ENCODE results near the gene CRYBA4.

DNA sequence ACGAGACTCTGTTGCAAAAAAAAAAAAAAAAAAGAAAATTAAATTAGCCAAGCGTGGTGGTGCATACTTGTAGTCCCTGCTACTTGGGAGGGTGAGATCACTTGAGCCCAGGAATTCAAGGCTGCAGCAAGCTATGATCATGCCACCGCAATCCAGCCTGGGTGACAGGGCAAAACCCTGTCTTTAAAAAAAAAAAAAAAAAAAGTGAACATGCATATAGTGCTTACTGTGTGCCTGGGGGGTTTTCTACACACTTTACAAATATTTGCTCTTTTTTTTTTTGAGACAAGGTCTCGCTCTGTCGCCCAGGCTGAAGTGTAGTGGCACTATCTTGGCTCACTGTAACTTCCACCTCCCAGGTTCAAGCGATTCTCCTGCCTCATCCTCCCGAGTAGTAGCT is 44.7 kb upstream of the CRYBA4 start:
- no peak for TF ChIP-seq POLR2AphosphoS5 (IDR thresholded peaks at IDR 0.05; ENCODE audit: borderline replicate concordance, low read depth, low read length)
- no peak for TF ChIP-seq EZH2 (IDR thresholded peaks at IDR 0.05)
